CD14-positive monocyte (primary cell): Measurements from ENCODE around the gene ALG1. TPM values are rescaled to one million over a fixed set of nuclear protein-coding genes. Genes with fewer than 3 reads are reported as not detected.

Experiments
- DNase-seq, 3 donors: peaks; one replicate each; pipeline ENCODE4 v3.0.0-alpha.2; 2011 to 2022
- H2AFZ ChIP-seq: 2 replicates; pipeline ENCODE4 v1.6.0; 2012; ENCODE audit warnings: mild to moderate bottlenecking, low read depth, low read length, inconsistent platforms; ENCODE audit not compliant: insufficient read depth, poor library complexity, severe bottlenecking
- H3K27ac ChIP-seq, 2 donors: 1 replicate in 1 of 2; 2 replicates in 1 of 2; pipeline ENCODE4 v1.5.1; 2012 to 2013; ENCODE audit warnings: low read length in 2 of 2, control low read depth in 1 of 2, inconsistent platforms in 1 of 2, low read depth in 1 of 2, mild to moderate bottlenecking in 1 of 2
- H3K27me3 ChIP-seq, 2 donors: one replicate each; pipeline versions ENCODE4 v1.6.0 to v1.6.1; 2011 to 2013; ENCODE audit warnings: low read length in 2 of 2; ENCODE audit not compliant: control insufficient read depth in 2 of 2, insufficient read depth in 2 of 2
- H3K36me3 ChIP-seq, 2 donors: replicated peaks in 1 of 2; 1 replicate in 1 of 2; 2 replicates in 1 of 2; pipeline versions ENCODE4 v1.5.1 to v1.6.1; 2012 to 2013; ENCODE audit warnings: low read length in 2 of 2, control low read depth in 1 of 2, inconsistent platforms in 1 of 2, mild to moderate bottlenecking in 1 of 2; ENCODE audit not compliant: insufficient read depth in 2 of 2, control insufficient read depth in 1 of 2
- H3K4me1 ChIP-seq, 2 donors: 1 replicate in 1 of 2; 2 replicates in 1 of 2; pipeline versions ENCODE4 v1.5.1 to v1.6.1; 2012 to 2013; ENCODE audit warnings: low read length in 2 of 2, control low read depth in 1 of 2, inconsistent platforms in 1 of 2, mild to moderate bottlenecking in 1 of 2, moderate library complexity in 1 of 2; ENCODE audit not compliant: insufficient read depth in 2 of 2, control insufficient read depth in 1 of 2
- H3K4me2 ChIP-seq: replicated peaks from 2 replicates; pipeline ENCODE3; 2012; ENCODE audit warnings: low read length, moderate library complexity, mild to moderate bottlenecking; ENCODE audit not compliant: poor library complexity, severe bottlenecking; ENCODE audit errors: extremely low read depth
- H3K4me3 ChIP-seq, 3 experiments: fragments of 200-600 bp in 1 of 3; sonication (generic) in 1 of 3; replicated peaks in 1 of 3; 1 replicate in 2 of 3; 2 replicates in 1 of 3; pipeline ENCODE4 v1.5.1; 2011 to 2013; ENCODE audit warnings: low read length in 3 of 3, mild to moderate bottlenecking in 3 of 3, control low read depth in 2 of 3, low read depth in 2 of 3, inconsistent platforms in 1 of 3, moderate library complexity in 1 of 3
- H3K79me2 ChIP-seq: 2 replicates; pipeline ENCODE4 v1.6.0; 2012; ENCODE audit warnings: mild to moderate bottlenecking, control low read depth, inconsistent platforms, low read length, moderate library complexity; ENCODE audit not compliant: insufficient read depth
- H3K9ac ChIP-seq: 2 replicates; pipeline ENCODE4 v1.6.0; 2017; ENCODE audit warnings: low read length, mild to moderate bottlenecking; ENCODE audit not compliant: insufficient read depth, poor library complexity, severe bottlenecking
- H3K9me3 ChIP-seq, 2 donors: replicated peaks in 1 of 2; 1 replicate in 1 of 2; 2 replicates in 1 of 2; pipeline versions ENCODE4 v1.5.1 to v1.6.1; 2012 to 2013; ENCODE audit warnings: low read length in 2 of 2, control low read depth in 1 of 2; ENCODE audit not compliant: control insufficient read depth in 1 of 2, insufficient read depth in 1 of 2
- H4K20me1 ChIP-seq: 2 replicates; pipeline ENCODE4 v1.6.0; 2012; ENCODE audit warnings: mild to moderate bottlenecking, low read length, control low read depth, moderate library complexity; ENCODE audit not compliant: insufficient read depth
- H3K27ac Mint-ChIP-seq, 7 donors: one replicate each; pipeline ENCODE4 v1.8.0; 2020; ENCODE audit warnings: mild to moderate bottlenecking in 7 of 7, mixed read lengths in 7 of 7, moderate library complexity in 6 of 7, inconsistent platforms in 2 of 7
- H3K27me3 Mint-ChIP-seq, 3 donors: one replicate each; pipeline ENCODE4 v1.8.0; 2021 to 2022; ENCODE audit warnings: low read depth in 3 of 3, mild to moderate bottlenecking in 3 of 3, mixed read lengths in 3 of 3, moderate library complexity in 3 of 3, inconsistent platforms in 1 of 3
- H3K36me3 Mint-ChIP-seq, 2 donors: one replicate each; pipeline ENCODE4 v1.8.0; 2020; ENCODE audit warnings: mixed read lengths in 2 of 2, inconsistent platforms in 1 of 2, mild to moderate bottlenecking in 1 of 2
- H3K4me1 Mint-ChIP-seq: one replicate; pipeline ENCODE4 v1.8.0; 2020; ENCODE audit warnings: mild to moderate bottlenecking, mixed read lengths
- H3K4me3 Mint-ChIP-seq, 2 donors: one replicate each; pipeline ENCODE4 v1.8.0; 2020; ENCODE audit warnings: mild to moderate bottlenecking in 2 of 2, mixed read lengths in 2 of 2, moderate library complexity in 1 of 2
- H3K9me3 Mint-ChIP-seq, 7 donors: one replicate each; pipeline ENCODE4 v1.8.0; 2020 to 2022; ENCODE audit warnings: mixed read lengths in 7 of 7, mild to moderate bottlenecking in 6 of 7, moderate library complexity in 6 of 7, inconsistent platforms in 2 of 7
- CTCF ChIP-seq: fragments of 200-600 bp; IDR thresholded peaks from one replicate; pipeline ENCODE4 v1.8.0; 2022; ENCODE audit warnings: antibody characterized with exemption, mild to moderate bottlenecking
- WGBS: methylation state at CpG from one replicate; pipeline ENCODE4 v1.1.5; 2013; ENCODE audit warnings: missing lambda C conversion rate; ENCODE audit not compliant: insufficient coverage; 5-methylcytosine and 5-hydroxymethylcytosine counted together
- intact Hi-C, 2 donors: fragments of 100-400 bp; cut with micrococcal nuclease; formaldehyde crosslinking; loops; one replicate each; pipeline versions ENCODE4 v1.15.0 to v1.15.1; 2023
- polyA plus RNA-seq, 3 donors: library from polyadenylated mRNA; depleted of rRNA in 1 of 3; unstranded in 2 of 3; stranded (reverse) in 1 of 3; fragments of 300-500 nt in 2 of 3; fragments of >200 nt in 1 of 3; fragmentation: Illumina TruSeq in 2 of 3; gene quantifications; 1 replicate in 2 of 3; 2 replicates in 1 of 3; pipeline ENCODE4 v1.2.3, GENCODE V29; 2012 to 2021

Gene ALG1
- polyA plus RNA-seq, 3 donors = 9.3 to 31.0 (median 25.2) TPM

GRCh38 chr16:5069854-5070253 lies 1.8 kb upstream of the ALG1 start:
- Mint-ChIP-seq H3K27me3 (peaks cover 0 to 5% (median 4%) of the 10 kb centered on the region in 3 donors), H3K4me3 (no peak overlapping the region), H3K36me3 (peaks cover 5 to 6% of the 10 kb centered on the region in 2 donors), H3K27ac (no peak overlapping the region), H3K4me1 (peaks cover 22% of the 10 kb centered on the region), H3K9me3 (peaks cover 0 to 3% (median 0%) of the 10 kb centered on the region in 7 donors)
- no peaks in the 10 kb centered on the region for H4K20me1 ChIP-seq
- no peak overlapping the region for H3K4me3 ChIP-seq
- intact Hi-C loops = no loop called here
- no peak overlapping the region for H3K4me2 ChIP-seq
- no peak for DNase-seq
- H3K79me2 ChIP-seq = peaks cover 9% of the 10 kb centered on the region
- 99% methylated on average over 9 of the region's 9 CpGs for WGBS
- H3K9ac ChIP-seq = no peak overlapping the region
- peaks cover 0 to 8% of the 10 kb centered on the region in 2 donors for H3K36me3 ChIP-seq
- no peak overlapping the region for H3K27ac ChIP-seq
- H3K27me3 ChIP-seq = no peaks in the 10 kb centered on the region
- no peak for TF ChIP-seq CTCF
- no peaks in the 10 kb centered on the region for H3K9me3 ChIP-seq
- H2AFZ ChIP-seq = no peak overlapping the region
- peaks cover 16 to 20% of the 10 kb centered on the region in 2 donors for H3K4me1 ChIP-seq

- no peak for DNase-seq
- Histone ChIP-seq H4K20me1 (no peaks in the 10 kb centered on the region), H3K9me3 (no peaks in the 10 kb centered on the region), H3K4me1 (peaks cover 16 to 20% of the 10 kb centered on the region in 2 donors), H3K9ac (no peak overlapping the region), H3K27ac (peak overlapping the region in 1 of 2 donors; percentile 91), H3K27me3 (no peaks in the 10 kb centered on the region), H3K79me2 (peaks cover 9% of the 10 kb centered on the region), H2AFZ (peak overlapping the region; percentile 92), H3K4me3 (no peak overlapping the region), H3K36me3 (peaks cover 5 to 15% of the 10 kb centered on the region in 2 donors), H3K4me2 (no peak overlapping the region)
- Mint-ChIP-seq H3K4me1 (peaks cover 22% of the 10 kb centered on the region), H3K36me3 (peaks cover 12 to 14% of the 10 kb centered on the region in 2 donors), H3K27me3 (peaks cover 0 to 4% (median 2%) of the 10 kb centered on the region in 3 donors), H3K4me3 (no peak overlapping the region), H3K9me3 (peaks cover 0 to 3% (median 0%) of the 10 kb centered on the region in 7 donors), H3K27ac (peak overlapping the region in 1 of 7 donors; percentile 25)
- 100% methylated on average over 7 of the region's 15 CpGs for WGBS
- TF ChIP-seq CTCF = no peak
- intact Hi-C loops = no loop called here
These were observed 1.0 kb upstream of the ALG1 start for GRCh38 chr16:5070431-5071186.
